B cell (primary cell): ENCODE results near the gene FGD4.

Experiments
- EZH2 ChIP-seq: IDR thresholded peaks from 2 replicates; pipeline ENCODE4 v1.6.1; 2012; ENCODE audit warnings: borderline replicate concordance, low read depth, mild to moderate bottlenecking, moderate library complexity, low read length; ENCODE audit not compliant: insufficient read depth, poor library complexity, severe bottlenecking
- TF ChIP-seq, protein P1 (sequence below): fragments of 200-600 bp; IDR thresholded peaks from one replicate; pipeline ENCODE4 v1.8.0; 2022; ENCODE audit warnings: antibody characterized with exemption, mild to moderate bottlenecking

DNA sequence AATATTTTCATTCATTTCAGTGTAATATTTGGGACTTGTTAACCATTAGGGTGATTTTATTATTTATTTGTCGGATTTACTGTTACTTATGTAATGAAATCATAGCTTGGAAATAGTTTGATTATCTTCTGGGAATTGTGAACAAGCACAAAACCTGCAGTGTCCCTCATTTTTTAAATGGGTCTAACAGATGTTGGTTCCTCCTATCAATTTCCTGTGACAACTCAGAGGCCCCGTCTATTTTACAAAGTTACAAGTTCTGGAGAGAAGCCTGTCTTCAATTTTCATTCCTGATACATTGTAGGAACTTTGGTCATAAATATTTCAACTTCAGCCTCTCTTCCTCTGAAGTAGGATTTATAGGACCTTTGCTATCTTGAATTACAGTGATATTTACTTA is 178.0 kb downstream of the FGD4 start:
- TF ChIP-seq, protein P1, sequence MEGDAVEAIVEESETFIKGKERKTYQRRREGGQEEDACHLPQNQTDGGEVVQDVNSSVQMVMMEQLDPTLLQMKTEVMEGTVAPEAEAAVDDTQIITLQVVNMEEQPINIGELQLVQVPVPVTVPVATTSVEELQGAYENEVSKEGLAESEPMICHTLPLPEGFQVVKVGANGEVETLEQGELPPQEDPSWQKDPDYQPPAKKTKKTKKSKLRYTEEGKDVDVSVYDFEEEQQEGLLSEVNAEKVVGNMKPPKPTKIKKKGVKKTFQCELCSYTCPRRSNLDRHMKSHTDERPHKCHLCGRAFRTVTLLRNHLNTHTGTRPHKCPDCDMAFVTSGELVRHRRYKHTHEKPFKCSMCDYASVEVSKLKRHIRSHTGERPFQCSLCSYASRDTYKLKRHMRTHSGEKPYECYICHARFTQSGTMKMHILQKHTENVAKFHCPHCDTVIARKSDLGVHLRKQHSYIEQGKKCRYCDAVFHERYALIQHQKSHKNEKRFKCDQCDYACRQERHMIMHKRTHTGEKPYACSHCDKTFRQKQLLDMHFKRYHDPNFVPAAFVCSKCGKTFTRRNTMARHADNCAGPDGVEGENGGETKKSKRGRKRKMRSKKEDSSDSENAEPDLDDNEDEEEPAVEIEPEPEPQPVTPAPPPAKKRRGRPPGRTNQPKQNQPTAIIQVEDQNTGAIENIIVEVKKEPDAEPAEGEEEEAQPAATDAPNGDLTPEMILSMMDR, result no peak
- no peak for TF ChIP-seq EZH2
